ENCODE data around the gene FAM53B. TPM values are rescaled to one million over a fixed set of nuclear protein-coding genes. Genes with fewer than 3 reads are reported as not detected.

Gene FAM53B
- total RNA-seq, 2 experiments from 2014 or later: 8.7 to 9.6 TPM

GRCh38 chr10:124737221-124737620, 7.0 kb downstream of the FAM53B start:
- H3K36me3 Mint-ChIP-seq: peaks cover 4% of the 10 kb centered on the region
- DNase-seq: no peak
- H3K4me3 Mint-ChIP-seq: no peak overlapping the region
- peaks cover 87% of the 10 kb centered on the region for H3K4me1 Mint-ChIP-seq
- peaks cover 4% of the 10 kb centered on the region for H3K27me3 Mint-ChIP-seq
- no peaks in the 10 kb centered on the region for H3K9me3 Mint-ChIP-seq
- no peak overlapping the region for H3K27ac Mint-ChIP-seq

DNA sequence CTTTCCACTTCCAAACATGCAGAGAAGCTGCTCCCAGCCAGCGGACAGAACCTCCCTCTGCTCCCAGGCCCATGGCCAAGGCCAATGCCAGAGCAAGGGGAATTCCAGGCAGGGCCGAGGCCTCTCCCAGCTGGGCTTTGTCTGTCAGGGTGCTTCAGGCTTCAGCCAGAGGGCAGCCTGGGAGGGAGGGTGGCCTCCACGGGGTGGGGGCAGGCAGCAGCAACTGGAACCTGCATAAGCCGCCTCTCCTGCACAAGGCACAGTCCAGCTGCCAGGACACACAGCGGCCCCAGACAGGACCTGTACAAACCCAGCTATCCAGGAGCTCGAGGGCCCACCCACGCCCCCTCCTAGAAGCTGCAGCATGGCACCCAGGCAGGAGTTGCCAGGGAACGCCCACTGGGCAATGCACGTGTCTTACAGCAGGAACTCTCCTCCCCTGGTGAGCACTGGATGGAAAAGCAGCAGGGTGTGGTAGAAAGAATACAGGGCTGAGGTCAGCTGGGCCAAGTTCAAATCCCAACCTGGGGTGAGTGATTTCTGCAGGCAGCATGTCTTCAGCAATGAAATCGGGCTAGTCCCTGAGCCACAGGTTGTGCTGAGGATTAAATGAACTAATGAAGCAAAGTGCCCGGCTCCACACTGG, 7.6 kb downstream of the FAM53B start:
- no peak for DNase-seq
- peaks cover 87% of the 10 kb centered on the region for H3K4me1 Mint-ChIP-seq
- no peak overlapping the region for H3K27ac Mint-ChIP-seq
- H3K36me3 Mint-ChIP-seq: peaks cover 4% of the 10 kb centered on the region
- H3K27me3 Mint-ChIP-seq: peaks cover 4% of the 10 kb centered on the region
- no peak overlapping the region for H3K4me3 Mint-ChIP-seq
- no peaks in the 10 kb centered on the region for H3K9me3 Mint-ChIP-seq

DNA sequence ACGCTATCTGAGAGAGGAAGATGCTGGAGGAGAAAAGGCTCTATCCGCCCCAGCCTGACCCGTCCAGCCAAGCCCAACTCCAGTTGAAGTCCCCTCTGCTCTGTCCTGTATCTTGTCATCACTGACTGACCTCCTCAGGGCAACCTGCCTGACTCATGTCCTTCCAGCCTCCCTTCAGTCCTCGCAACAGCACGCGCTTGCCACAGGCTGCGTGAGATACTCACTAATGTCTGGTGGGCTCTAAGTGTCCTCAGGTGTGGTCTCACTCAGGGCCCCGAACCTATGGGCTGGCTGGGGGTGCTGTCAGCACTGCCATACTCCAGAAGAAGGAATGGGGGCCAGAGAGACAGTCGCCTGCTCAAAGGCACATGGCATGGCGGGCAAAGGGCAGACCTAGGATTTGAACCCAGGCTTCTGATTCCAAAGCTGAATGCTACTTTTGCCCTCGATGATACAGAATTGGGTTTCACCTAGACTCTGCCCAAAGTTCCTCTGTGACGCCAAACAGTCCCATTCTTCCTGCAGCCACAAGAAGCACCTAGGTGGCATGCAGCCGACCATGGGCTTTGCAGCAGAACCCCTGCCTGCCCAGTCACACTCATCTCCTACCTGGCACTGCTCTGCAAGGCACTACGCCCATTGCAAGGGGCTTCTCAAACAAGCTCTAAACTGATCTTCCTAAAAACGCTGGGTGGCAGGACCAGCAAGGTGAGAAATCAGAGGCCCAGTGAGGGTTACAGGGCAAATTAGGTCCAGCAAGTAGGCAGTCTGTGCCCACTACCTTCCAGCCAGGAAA, 8.5 kb downstream of the FAM53B start:
- peaks cover 4% of the 10 kb centered on the region for H3K36me3 Mint-ChIP-seq
- H3K9me3 Mint-ChIP-seq: no peaks in the 10 kb centered on the region
- H3K4me3 Mint-ChIP-seq: no peak overlapping the region
- H3K27me3 Mint-ChIP-seq: peaks cover 4% of the 10 kb centered on the region
- H3K4me1 Mint-ChIP-seq: peaks cover 81% of the 10 kb centered on the region
- H3K27ac Mint-ChIP-seq: no peak overlapping the region
- no peak for DNase-seq

DNA sequence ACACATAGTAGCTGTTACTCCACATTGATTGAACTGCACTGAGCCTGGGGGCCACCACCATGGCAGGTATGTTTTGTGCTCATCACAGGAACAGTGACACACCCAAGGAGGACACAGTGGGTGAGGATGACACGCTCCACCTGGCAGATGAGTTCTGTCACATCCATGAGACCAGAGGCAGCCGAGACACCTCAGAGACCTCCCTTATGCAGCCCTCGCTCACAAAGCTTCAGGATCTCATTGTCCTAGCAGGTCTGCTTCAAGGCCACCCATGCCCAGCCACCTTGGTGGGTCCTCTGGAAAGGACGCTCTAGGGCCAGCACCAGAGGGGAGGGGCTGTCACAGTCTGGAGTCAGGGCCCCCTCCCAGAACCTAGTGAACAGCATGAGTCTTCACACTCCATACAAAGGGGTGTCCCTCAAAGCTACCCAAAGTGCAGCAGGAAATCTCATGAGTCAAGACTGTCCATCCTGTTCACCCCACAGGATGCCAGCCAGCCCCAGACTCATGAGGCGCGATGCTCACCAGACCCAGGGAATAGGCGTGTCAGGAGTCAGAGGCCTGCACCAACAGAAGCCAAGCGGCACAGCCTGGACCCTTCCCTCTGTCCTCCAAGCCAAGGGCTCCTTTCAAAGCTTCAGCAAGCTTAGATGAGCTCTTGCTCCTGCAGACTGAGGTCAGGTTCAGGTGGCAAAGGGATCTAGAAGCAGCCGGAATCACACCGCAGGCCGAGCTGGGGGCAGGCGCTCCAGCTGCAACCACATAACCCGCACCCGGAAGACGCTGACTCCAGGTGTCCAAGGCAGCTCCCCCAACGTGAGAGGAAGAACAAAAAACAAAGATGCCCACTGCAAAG, 9.6 kb downstream of the FAM53B start:
- no peaks in the 10 kb centered on the region for H3K27me3 Mint-ChIP-seq
- no peaks in the 10 kb centered on the region for H3K9me3 Mint-ChIP-seq
- DNase-seq: no peak
- peaks cover 76% of the 10 kb centered on the region for H3K4me1 Mint-ChIP-seq
- peaks cover 4% of the 10 kb centered on the region for H3K36me3 Mint-ChIP-seq
- H3K27ac Mint-ChIP-seq: peak overlapping the region; percentile 68
- no peak overlapping the region for H3K4me3 Mint-ChIP-seq

DNA sequence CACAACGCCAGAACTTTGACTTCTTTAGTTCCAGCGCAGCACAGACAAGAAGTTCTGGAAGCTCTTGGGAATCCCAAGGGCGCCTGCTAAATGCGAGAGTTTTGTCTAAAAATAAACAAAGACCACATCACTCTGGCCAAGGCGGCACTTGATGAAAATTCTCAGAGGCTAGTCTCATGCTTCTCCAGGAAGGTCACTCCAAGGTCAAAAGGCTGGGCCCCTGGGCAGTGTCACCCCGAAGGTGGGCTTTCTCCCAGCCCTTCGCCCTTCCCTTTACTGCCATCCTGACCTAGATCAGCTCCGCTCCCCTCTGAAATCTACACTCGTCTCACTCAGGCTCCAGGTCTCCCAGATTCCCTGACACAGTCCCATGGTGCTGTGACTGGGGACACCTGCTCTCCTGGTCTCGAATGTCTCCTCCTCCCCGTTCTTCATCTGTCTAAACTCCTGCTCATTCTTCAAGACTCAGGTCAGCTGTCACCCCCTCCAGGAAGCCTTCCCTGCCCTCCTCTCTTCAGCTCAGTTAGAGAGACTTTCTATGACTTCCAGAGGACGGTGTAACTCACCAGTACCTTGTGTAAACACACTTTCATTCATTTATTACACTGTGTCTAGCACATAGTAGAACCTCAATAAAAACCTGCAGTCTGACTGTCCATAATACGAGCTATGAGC, 10.5 kb downstream of the FAM53B start:
- peak overlapping the region; percentile 14 for H3K4me3 Mint-ChIP-seq
- H3K27me3 Mint-ChIP-seq: no peaks in the 10 kb centered on the region
- no peaks in the 10 kb centered on the region for H3K9me3 Mint-ChIP-seq
- peaks cover 76% of the 10 kb centered on the region for H3K4me1 Mint-ChIP-seq
- peaks cover 4% of the 10 kb centered on the region for H3K36me3 Mint-ChIP-seq
- no peak for DNase-seq
- H3K27ac Mint-ChIP-seq: peak overlapping the region; percentile 74

- Mint-ChIP-seq H3K36me3 (peaks cover 4% of the 10 kb centered on the region), H3K27ac (peak overlapping the region; percentile 74), H3K4me3 (peak overlapping the region; percentile 5), H3K4me1 (peaks cover 77% of the 10 kb centered on the region), H3K27me3 (no peaks in the 10 kb centered on the region), H3K9me3 (no peaks in the 10 kb centered on the region)
- peak; percentile 64 for DNase-seq
Measured at GRCh38 chr10:124732931-124733570, 11.1 kb downstream of the FAM53B start.

- no peak overlapping the region for H3K27ac Mint-ChIP-seq
- no peaks in the 10 kb centered on the region for H3K9me3 Mint-ChIP-seq
- peaks cover 4% of the 10 kb centered on the region for H3K36me3 Mint-ChIP-seq
- peaks cover 77% of the 10 kb centered on the region for H3K4me1 Mint-ChIP-seq
- no peak overlapping the region for H3K4me3 Mint-ChIP-seq
- no peak for DNase-seq
- no peaks in the 10 kb centered on the region for H3K27me3 Mint-ChIP-seq
Measured at GRCh38 chr10:124731551-124731950, 12.6 kb downstream of the FAM53B start.

DNA sequence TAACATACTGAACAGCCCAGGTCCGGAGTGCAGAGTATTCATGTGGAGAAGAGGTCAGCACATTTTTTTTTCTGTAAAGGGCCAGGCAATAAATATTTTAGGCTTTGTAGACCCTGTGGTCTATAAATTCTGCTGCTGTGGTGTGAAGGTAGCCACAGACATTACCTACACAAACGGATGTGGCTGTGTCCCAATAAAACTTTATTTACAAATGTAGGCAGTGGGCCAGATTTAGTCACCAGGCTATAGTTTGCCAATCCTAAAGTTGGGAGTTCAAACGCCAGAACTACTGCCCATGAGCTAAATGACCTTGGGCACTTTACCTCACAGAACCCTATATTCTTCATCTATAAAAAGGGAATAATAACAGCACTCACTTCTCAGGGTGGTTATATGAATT, 13.4 kb downstream of the FAM53B start:
- no peak for DNase-seq
- no peak overlapping the region for H3K27ac Mint-ChIP-seq
- H3K27me3 Mint-ChIP-seq: no peaks in the 10 kb centered on the region
- H3K4me1 Mint-ChIP-seq: peaks cover 74% of the 10 kb centered on the region
- peaks cover 4% of the 10 kb centered on the region for H3K36me3 Mint-ChIP-seq
- H3K9me3 Mint-ChIP-seq: no peaks in the 10 kb centered on the region
- H3K4me3 Mint-ChIP-seq: no peak overlapping the region

- Mint-ChIP-seq H3K27me3 (no peaks in the 10 kb centered on the region), H3K4me3 (peak overlapping the region; percentile 56), H3K36me3 (peaks cover 8% of the 10 kb centered on the region), H3K4me1 (peaks cover 72% of the 10 kb centered on the region), H3K9me3 (no peaks in the 10 kb centered on the region), H3K27ac (peak overlapping the region; percentile 83)
- DNase-seq: no peak
Measured at GRCh38 chr10:124728830-124729661, 15.1 kb downstream of the FAM53B start.

DNA sequence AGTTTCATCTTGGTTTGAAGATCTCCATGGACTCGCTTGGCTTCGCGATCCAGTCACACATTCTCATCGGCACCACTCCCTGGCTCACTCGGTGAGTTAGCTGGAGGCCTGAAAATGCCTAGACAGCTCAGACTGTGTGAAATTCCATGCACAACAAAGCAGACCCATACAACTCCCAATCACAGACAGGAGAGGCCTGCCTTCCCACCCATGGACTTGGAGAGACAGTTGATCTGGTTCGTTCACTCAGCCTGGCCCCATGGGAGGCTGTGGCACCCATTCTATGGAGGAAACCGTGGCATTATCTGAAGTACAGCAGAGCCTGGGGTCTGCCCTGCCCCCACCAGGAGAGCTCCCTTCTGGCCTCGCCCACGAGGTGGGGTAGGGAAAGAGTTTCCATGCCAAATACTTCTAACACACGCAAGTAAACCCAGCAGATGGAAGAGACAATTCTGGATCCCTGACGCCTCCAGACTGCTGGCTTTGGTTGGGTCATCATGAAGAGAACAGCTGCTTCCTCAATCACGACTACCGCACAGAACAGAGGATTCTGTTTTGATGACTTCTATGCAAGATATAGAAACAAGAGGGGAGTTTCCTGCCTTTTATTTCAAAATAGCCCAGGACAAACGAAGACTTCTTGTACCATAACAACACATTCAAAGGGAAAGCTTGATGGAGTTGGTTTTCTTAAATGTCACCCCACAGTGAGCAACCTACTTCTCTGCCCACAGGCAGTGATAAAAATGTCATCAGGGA, 15.9 kb downstream of the FAM53B start:
- DNase-seq: peak; percentile 35
- peak overlapping the region; percentile 56 for H3K4me3 Mint-ChIP-seq
- no peaks in the 10 kb centered on the region for H3K27me3 Mint-ChIP-seq
- H3K9me3 Mint-ChIP-seq: no peaks in the 10 kb centered on the region
- peak overlapping the region; percentile 83 for H3K27ac Mint-ChIP-seq
- peaks cover 5% of the 10 kb centered on the region for H3K36me3 Mint-ChIP-seq
- H3K4me1 Mint-ChIP-seq: peaks cover 73% of the 10 kb centered on the region

GRCh38 chr10:124727361-124727960, 16.7 kb downstream of the FAM53B start:
- Mint-ChIP-seq H3K27me3 (no peaks in the 10 kb centered on the region), H3K27ac (peak overlapping the region; percentile 83), H3K4me1 (peaks cover 74% of the 10 kb centered on the region), H3K4me3 (no peak overlapping the region), H3K36me3 (peaks cover 4% of the 10 kb centered on the region), H3K9me3 (no peaks in the 10 kb centered on the region)
- DNase-seq: no peak

- Mint-ChIP-seq H3K4me3 (no peak overlapping the region), H3K27ac (no peak overlapping the region), H3K4me1 (peaks cover 80% of the 10 kb centered on the region)
Measured at GRCh38 chr10:124725791-124726190, 18.4 kb downstream of the FAM53B start.

GRCh38 chr10:124725171-124725631, 19.0 kb downstream of the FAM53B start:
- no peaks in the 10 kb centered on the region for H3K9me3 Mint-ChIP-seq
- peaks cover 80% of the 10 kb centered on the region for H3K4me1 Mint-ChIP-seq
- no peak overlapping the region for H3K27ac Mint-ChIP-seq
- no peaks in the 10 kb centered on the region for H3K27me3 Mint-ChIP-seq
- no peak overlapping the region for H3K4me3 Mint-ChIP-seq
- DNase-seq: no peak
- H3K36me3 Mint-ChIP-seq: peaks cover 9% of the 10 kb centered on the region

More at GRCh38 chr10:124725791-124726190, 18.4 kb downstream of the FAM53B start:
- Mint-ChIP-seq H3K36me3 (peaks cover 9% of the 10 kb centered on the region), H3K27me3 (no peaks in the 10 kb centered on the region), H3K9me3 (no peaks in the 10 kb centered on the region)
- no peak for DNase-seq

Data from activated naive CD8-positive, alpha-beta T cell treated with anti-CD3 and anti-CD28 coated beads for 36 hours (primary cell).